A172 (cell line): ENCODE results near the gene ABCC4. TPM values are rescaled to one million over a fixed set of nuclear protein-coding genes. Genes with fewer than 3 reads are reported as not detected.

Experiments
- DNase-seq: peaks from one replicate; pipeline ENCODE4 v3.0.0-alpha.2; 2015; ENCODE audit warnings: low spot score
- total RNA-seq: library from RNA; depleted of rRNA; stranded (reverse); fragments of >200 nt; shearing (Covaris generic); gene quantifications from 2 replicates; pipeline ENCODE4 v1.2.3, GENCODE V29; 2014

Gene ABCC4
- total RNA-seq, 1 experiment from 2014 or later: 45.7 TPM

DNA sequence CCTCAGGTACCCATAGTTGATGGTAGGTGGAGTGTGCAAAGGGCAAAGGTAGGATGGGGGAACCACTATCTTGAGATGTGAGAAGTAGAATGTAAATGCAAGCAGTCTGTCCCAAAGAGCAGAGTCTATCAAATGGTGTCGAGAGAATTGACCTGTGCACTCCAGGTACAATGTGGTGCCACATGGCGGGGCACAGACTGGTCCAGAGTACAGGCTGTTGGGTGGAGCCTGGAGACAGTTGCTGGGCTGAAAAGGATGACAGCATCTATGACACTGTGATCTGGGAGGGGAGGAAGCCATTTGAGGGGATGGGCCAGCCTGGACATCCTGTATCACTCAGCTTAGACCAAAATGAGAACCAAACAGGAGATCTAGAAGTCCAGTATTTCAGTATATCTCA is 180.6 kb downstream of the ABCC4 start:
- DNase-seq: no peak

DNA sequence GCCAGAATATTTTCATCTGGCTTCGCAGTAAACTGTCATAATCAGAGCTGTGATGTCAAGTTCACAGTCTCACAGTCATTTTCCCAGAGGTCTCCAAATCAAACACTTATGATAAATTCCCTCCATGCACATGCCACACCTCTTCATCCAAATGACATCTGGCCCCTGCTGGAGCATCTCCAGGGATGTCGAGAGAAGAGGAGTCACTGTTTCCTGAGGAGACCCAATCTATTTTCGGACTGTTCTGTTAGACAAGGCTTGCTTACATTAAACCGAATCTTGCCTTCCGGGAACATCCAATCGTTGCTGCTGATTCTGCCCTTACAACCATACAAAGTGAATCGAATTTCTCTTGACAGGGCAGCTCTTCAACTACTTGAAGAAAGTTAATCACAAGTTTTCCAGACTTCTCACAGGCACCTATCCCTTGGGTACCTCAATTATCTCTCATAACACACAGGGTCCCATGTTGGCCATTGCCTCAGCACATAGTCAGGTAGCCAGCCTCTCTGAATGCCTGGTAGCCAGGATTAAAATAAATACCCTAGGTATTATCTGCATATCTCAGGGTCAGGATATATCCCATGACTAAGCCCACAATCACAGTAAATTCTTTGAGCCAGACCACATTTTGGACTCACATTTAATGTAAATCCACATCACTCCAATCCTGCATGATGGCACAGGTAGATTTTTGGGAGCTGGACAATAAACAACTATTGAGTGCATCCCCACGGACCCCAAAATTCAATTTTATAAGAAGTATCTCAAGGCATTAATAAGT is 182.5 kb downstream of the ABCC4 start:
- DNase-seq: no peak

DNA sequence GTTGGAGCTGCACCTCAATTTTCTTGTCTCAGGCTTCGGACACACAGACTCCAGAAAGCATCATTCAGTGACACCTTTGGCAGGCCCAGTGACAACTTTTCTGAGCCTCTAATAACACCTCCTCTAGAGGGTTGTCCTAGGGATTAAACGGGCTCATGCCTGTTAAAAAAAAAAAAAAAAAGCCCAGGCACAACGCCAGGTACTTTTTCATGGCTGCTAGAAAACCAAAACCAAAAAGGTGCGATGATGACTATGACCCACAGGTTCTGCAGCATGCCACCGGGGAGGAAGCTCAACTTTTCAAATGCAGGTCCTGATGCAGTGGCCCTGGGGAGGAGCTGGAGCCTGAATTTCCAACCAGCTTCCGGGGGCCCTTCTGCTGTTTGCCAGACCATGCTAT is 184.2 kb downstream of the ABCC4 start:
- peak; percentile 28 for DNase-seq

DNA sequence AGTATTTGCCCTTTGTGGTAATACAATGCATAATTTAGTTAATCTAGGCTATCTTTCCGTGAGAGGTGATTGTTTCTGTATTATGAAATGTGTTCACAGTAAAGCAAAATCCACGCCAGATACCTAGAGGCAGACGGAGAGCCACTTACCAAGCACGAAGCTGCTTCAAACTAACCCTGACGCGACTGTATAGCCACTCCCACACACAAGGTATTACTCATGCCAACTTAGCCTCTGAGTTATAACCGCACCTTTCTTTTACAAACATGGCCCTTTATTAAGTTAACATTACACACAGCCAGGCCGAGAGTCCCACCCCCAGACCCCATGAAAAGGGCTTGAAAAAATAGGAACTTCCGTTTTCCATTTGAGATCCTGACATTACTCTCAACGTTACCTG is 185.7 kb downstream of the ABCC4 start:
- no peak for DNase-seq

DNA sequence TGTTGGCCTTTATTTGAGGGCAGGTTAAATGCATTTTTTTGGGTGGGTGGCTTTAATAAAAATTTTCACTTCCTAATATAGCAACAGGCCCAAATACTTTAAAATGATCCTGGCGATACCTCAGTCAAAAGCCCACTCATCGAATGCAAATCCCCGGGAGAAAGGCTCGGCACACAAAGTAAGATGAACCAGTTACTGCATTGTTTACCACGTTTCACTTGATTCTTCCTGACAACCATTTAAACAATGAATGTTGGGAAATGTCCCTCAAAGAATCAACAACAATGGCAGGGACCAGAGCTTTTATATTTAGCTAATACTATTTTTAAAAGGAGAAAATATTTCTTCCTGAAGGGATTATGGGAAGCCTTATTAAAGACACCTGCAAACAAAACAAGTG is 187.7 kb downstream of the ABCC4 start:
- DNase-seq: no peak

DNA sequence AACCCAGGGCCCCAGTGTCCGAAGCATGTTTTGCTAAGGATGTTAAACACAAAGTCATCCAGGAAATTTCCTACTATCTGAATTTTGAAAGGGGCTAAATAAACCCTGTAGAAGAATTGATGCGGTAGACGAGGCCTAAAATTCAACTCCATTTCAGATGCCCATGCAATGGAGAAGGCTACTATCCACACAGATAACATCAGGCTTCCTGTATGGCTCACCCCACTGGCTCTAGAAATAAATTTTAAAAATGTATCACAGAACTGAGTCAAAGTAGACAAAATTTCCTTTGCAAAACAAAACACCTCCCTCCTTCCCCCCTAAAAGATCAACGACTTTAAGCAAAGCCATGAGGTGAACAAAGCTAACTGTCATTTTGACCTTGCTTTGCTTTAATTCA is 188.4 kb downstream of the ABCC4 start:
- DNase-seq: no peak

DNA sequence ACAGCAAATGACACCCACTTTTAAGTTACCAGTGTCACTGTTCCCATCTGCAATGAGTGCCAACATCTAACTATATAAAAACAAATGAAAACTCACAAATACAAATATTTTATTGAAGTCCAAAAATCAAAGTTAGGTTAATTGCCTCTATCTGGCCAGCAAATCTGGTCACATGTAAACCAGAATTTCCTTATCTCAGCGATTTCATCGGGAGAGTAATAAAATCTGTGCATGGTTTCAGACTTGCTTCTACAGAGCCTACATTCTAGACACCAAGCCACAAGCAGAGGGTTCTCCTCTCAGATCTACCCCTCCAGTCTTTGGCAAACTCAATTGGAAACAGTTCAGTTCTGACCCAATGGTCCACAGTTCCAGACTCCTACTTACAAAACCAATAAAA is 189.6 kb downstream of the ABCC4 start:
- no peak for DNase-seq

DNA sequence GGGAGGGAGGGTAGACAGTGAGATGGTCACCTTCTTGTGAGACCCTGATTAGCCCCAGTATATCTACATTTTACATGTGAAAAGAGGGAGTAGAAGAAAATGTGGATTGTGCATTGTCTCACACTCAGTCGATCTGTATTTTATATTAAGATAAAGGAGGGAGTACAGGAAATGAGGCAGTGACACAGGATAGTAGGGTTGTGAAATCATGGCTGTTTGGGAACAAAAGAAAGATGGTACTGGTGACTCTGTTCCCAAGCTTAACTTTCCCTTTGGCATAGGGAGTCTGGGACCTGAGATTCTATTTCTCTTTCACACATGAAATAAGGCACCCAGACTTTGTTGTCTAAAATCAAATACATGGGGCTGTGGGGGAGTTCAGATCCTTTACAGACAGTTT is 194.7 kb downstream of the ABCC4 start:
- no peak for DNase-seq

DNA sequence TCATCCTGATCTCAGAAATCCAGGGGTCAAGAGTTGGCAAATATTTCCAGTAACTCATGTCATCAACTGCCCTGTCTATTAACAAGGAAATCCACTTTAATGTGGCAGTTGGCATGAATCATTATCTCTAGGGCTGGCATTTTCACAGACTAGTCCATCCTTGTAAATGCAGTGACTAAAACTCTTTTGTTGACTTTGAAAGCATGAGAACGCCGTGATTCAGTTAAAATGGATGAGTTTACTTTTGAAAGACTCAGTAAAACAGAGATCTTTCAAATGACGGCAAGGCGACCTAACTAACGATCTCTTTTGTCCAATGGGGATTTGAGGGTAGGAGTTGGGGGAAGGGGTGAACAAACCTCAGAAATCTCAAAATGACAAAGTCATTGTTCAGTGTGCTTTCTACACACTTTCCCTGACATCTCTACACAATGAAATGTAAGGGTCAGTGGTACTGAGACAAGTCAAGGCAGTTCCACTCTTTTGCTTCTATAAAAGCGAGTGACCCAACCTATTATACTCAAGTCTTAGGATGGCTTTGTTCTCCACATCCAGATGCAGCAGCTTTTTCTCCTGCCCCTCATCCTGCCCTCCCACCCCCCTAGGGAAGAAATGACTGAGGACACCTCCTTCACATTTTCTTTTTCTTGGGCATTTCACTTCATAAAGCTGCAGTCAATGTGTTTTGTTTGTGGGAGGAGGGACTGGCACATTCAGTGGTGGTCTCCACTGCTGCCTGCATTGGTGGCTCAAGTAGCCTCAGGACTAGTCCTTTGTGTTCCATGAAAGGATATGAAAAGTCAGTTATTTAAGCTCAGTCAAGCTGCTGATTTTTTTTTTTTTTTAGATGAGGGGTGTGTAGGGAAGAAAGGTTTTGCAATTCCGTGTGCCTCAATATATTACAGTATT is 200.5 kb downstream of the ABCC4 start:
- peak; percentile 97 for DNase-seq

DNA sequence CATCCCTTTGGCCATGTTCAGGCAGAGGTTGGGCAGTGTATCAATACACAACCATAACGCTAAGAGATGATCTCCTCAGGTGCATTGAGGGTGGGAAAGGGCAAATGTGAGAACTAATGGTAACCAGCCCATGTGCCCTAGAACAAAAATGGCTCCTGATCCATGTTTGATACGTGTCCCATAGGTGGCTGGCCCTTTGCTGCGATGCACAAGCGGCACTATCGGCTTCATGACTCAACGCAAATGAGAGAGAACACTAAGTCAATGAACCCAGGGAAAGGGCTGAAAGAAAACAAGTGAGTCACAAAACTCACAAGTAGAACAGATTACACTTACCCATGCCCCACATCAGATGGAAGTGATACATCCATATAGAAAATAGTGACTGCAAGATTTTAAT is 201.7 kb downstream of the ABCC4 start:
- DNase-seq: peak; percentile 76

DNA sequence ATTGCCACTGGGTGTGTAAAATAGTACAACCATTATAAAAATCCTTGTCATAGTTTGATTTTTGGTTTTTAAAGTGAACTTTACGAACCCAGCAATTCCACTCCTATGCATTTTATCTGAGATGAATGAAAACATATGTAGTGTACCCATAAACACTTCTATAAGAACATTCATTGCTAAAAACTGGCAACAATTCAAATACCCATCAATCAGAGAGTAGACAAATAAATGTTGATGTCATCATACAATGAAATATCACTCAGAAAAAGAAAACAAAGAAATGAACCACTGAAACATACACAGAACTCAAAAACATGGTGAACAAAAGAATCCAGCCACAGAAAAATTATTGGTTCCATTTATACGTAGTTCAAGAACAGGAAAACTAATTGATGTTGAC is 202.3 kb downstream of the ABCC4 start:
- DNase-seq: no peak

DNA sequence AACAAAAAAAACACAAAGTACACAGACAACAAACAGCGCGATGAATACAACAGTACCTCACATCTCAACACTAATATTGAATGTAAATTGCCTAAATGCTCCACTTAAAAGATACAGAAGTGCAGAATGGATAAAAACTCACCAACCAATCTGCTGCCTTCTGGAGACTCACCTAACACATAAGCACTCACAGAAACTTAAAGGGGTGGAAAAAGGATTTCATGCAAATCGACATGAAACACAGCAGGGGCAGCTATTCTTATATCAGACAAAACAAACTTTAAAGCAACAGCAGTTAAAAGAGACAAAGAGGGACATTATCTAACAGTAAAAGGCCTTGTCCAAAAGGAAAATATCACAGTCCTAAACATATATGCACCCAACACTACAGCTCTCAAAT is 209.5 kb downstream of the ABCC4 start:
- no peak for DNase-seq

DNA sequence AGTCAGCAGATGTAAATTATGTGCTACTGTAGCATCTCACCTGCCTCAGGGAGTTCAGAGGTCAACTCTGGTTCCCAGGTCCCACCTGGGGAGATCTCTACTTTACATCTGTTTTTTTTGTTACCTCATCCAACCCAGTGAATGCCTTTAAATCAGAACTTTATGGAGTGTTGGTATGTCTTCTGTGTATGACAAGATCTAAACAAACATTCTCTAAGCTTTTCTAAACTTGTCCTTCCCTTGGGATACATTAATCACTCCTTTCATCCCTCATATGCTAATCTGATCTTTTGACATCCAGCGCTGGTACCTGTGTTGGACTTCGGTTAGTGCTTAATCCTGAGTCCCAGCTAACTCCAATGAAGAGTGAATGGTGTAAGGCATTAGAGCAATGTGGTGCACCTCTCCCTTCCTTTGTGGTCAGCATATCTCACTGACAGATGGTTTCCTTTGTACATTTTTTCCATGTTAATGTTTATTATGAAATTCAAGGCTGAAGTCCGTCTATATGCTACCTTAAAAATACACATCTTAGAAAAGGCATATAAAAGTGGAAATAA is 213.4 kb downstream of the ABCC4 start:
- DNase-seq: peak; percentile 83

DNA sequence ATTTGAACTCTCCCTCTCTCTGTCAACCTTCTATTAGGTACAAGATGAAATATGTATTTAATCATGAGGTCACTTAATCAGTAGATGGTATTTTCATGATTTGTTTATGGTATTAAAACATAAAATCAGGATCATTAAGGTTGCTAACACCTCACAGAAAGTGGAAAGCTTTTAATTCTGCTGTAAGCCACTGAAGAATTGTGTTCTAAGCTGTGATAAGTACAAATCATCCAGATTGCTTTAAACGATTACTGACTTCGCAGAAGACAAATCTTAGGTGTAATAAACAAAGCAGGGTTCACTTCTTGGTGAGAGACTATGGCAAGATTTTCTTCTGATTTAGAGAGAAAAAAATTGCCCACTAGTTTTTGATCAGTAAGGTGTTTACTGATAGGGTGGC is 214.5 kb downstream of the ABCC4 start:
- no peak for DNase-seq

DNA sequence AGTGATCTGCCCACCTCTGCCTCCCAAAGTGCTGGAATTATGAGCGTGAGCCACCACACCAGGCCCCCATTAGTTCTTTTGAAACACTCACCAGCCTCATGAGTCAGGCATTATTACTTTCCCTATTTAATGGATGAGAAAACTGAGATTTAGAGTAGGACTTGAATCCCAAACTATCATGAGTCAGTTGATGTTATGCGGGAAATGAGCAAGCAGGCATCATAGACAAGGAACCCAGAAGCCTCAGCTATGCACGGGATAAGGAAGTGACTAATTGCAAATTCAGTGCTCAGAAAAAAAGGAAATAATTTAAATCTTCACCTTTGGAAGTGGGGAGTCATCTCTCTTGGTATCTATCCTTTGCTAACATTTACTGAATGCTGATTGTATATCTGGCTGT is 217.5 kb downstream of the ABCC4 start:
- peak; percentile 83 for DNase-seq

DNA sequence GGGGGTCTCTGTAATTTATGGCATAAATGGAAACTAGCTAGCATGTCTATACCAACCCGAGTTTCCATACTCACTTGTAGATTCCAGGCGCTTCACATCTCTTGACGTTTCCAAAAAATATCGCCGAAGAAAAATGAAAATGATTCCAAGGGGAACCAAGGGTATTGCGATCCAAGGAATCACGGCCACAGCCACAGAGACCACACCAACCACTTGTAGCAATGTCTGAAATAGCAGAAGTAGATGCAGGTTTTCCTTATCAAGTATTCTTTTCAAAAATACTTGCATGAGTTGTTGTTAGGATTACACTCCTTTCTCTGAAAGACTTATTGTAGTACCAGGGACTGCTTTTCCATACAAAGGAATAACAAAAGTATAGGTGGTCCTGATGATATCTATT is 218.2 kb downstream of the ABCC4 start:
- DNase-seq: no peak

DNA sequence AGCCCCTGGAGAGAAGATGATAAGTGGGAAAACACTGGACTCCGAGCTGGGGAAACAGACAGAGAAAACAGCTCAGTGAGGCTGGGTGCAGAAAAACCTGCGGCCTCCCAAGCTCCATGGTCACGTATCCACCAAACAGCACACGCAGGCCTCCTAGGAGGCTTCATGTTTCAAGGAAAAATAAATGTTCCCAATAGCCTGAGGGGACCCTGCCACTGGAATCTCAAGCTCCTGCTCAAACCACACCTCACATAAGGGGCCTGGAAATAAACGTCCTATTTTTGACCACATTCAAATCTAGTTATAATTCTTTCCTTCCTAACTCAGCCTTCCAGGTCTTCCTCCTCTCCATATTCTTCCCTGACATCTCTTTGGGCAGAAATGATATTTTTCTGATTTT is 225.7 kb downstream of the ABCC4 start:
- no peak for DNase-seq

DNA sequence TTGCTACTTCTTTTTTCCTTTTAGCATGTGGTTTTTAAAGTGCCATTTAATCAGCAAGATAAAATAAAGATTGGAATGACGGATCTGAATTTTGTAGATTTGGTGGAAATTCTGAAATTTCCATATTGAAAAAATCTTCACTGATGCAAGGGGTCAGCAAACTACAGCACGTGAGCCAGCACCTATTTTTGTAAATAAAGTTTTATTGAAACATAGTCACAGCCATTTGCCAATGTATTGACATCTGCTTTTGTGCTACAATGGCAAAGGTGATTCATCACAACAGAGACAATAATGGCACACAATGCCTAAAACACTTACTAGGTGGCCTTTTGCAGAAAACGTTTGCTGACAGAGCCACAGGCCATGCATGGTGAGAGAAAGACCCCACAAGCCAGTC is 226.4 kb downstream of the ABCC4 start:
- no peak for DNase-seq

DNA sequence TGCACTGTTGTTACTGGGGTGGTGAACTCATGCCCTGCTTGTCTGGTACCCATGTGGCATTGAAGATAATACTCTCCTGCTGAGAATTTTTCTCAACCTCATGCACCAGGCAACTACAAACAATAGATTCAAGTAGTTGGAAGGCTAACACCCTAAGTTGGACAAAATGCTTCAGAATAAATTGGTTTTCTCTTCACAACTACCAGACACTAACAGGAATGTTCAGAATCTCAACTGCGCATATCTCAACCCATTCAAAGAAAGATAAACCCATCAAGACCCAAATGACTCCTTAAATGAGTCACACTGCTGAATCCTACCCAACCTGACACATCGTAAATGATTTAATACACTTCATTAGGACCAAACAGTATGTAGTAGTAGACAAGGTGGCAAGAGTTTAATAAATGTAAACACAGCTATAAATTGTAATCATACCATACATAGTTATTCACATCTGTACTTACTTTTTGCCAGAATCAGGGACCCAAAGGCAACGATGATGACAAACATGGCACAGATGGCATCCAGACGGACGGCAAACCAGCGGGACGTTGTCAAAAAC is 227.4 kb downstream of the ABCC4 start:
- peak; percentile 93 for DNase-seq

DNA sequence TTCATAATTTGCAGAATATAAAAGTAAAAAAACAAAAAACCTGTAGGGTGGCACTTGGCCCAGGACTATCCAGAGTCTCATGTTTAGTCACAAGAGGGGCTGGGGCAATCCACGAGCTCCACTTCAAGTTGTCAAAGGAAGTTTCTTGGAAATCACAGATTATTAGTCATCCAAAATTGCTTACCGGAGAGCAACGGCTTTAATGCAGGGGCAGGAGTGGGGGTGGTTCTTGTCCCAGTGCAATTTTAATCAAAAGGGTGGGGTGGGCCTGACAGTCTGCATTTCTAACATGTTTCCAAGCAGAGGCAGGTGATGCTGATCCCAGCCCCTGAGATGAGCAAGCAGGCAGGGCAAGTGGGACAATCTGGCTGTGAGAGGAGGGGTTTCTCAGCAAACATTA is 233.9 kb downstream of the ABCC4 start:
- DNase-seq: peak; percentile 52

DNA sequence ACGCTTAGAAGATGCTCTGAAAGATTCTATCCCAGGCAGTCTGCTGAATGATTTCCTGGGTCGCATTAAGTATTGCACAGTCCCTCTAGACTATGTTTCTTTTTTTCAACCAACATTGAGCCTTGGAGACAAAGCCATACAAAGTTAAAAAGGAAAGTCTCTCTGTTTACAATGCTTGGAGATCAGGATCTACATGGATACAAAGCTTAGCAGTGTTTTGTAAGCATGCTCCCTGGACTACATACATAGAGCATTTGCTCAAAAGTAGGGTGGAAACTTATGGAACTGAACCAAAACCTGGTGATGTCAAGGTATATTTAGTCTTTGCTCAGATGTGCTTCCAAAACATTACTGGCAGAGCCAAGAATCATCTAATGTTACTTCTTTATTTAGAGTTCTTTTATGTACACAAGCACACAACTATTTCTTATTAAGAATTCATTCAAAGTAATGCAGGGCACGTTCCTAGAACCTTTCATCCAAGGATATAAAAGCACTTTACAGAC is 241.2 kb downstream of the ABCC4 start:
- no peak for DNase-seq

DNA sequence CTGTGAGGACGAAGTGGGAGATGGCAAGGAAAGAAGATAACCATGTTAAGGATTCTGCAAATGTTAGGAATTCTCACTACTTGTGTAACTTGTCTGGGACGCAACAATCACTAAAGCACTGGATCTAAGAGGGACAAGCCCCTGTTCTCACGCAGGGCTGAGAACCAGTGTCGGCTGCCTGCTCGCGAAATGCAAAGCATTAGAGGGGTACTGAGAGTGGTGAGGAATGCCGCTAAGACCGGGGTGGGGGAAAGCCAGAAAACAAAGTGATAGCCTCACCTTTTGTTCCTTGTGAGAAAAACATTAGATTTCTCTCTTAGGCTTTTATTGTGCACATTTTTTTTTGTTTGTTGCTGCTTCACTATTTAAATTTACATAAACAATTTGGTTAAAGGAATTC is 241.9 kb downstream of the ABCC4 start:
- DNase-seq: no peak
